ENCODE results near the gene PDE4C. TPM values are rescaled to one million over a fixed set of nuclear protein-coding genes. Genes with fewer than 3 reads are reported as not detected.
A peak's percentile ranks its signal among the peaks of the same experiment; 100 is the strongest.

Gene PDE4C
- total RNA-seq, 1 donor from 2014 or later = 2.1 TPM

GRCh38 chr19:18224525-18225354 lies 1.5 kb downstream of the PDE4C start:
- H3K36me3 ChIP-seq (ENCODE audit: control insufficient read depth in 3 of 3, insufficient read depth in 3 of 3, low read length in 3 of 3) = no peaks in the 10 kb centered on the region
- no peaks in the 10 kb centered on the region for H3K9me3 ChIP-seq (ENCODE audit: control insufficient read depth in 3 of 3, low read length in 3 of 3)
- H3K4me3 ChIP-seq (ENCODE audit: low read length in 3 of 3) = peak overlapping the region; percentile 79 to 81 (median 80)
- peaks cover 36 to 43% (median 38%) of the 10 kb centered on the region in 3 donors for H3K4me1 ChIP-seq (ENCODE audit: control insufficient read depth in 3 of 3, insufficient read depth in 3 of 3, low read length in 3 of 3)
- peaks cover 0 to 29% (median 20%) of the 10 kb centered on the region in 3 donors for H3K27me3 ChIP-seq (ENCODE audit: control insufficient read depth in 3 of 3, insufficient read depth in 3 of 3, low read length in 3 of 3)
- H3K27ac ChIP-seq (ENCODE audit: low read depth, low read length) = peak overlapping the region; percentile 87
- peak overlapping the region; percentile 57 to 79 (median 68) for H3K9ac ChIP-seq (ENCODE audit: low read depth in 1 of 3, low read length in 3 of 3)

- peaks cover 36 to 43% (median 38%) of the 10 kb centered on the region in 3 donors for H3K4me1 ChIP-seq (ENCODE audit: control insufficient read depth in 3 of 3, insufficient read depth in 3 of 3, low read length in 3 of 3)
- peak overlapping the region; percentile 32 for H3K27ac ChIP-seq (ENCODE audit: low read depth, low read length)
- H3K9ac ChIP-seq (ENCODE audit: low read depth in 1 of 3, low read length in 3 of 3) = peak overlapping the region; percentile 43 to 68 (median 63)
- no peaks in the 10 kb centered on the region for H3K36me3 ChIP-seq (ENCODE audit: control insufficient read depth in 3 of 3, insufficient read depth in 3 of 3, low read length in 3 of 3)
- peaks cover 0 to 29% (median 20%) of the 10 kb centered on the region in 3 donors for H3K27me3 ChIP-seq (ENCODE audit: control insufficient read depth in 3 of 3, insufficient read depth in 3 of 3, low read length in 3 of 3)
- H3K4me3 ChIP-seq (ENCODE audit: low read length in 3 of 3) = peak overlapping the region; percentile 79 to 81 (median 80)
- no peaks in the 10 kb centered on the region for H3K9me3 ChIP-seq (ENCODE audit: control insufficient read depth in 3 of 3, low read length in 3 of 3)
These were observed 2.2 kb downstream of the PDE4C start for GRCh38 chr19:18223860-18224524.

GRCh38 chr19:18221815-18222725 lies 4.2 kb downstream of the PDE4C start:
- Histone ChIP-seq H3K9ac (ENCODE audit: low read depth in 1 of 3, low read length in 3 of 3) (no peak overlapping the region), H3K27ac (ENCODE audit: low read depth, low read length) (no peak overlapping the region), H3K27me3 (ENCODE audit: control insufficient read depth in 3 of 3, insufficient read depth in 3 of 3, low read length in 3 of 3) (peaks cover 0 to 25% (median 20%) of the 10 kb centered on the region in 3 donors), H3K4me3 (ENCODE audit: low read length in 3 of 3) (no peak overlapping the region), H3K36me3 (ENCODE audit: control insufficient read depth in 3 of 3, insufficient read depth in 3 of 3, low read length in 3 of 3) (no peaks in the 10 kb centered on the region), H3K4me1 (ENCODE audit: control insufficient read depth in 3 of 3, insufficient read depth in 3 of 3, low read length in 3 of 3) (peaks cover 21 to 27% (median 22%) of the 10 kb centered on the region in 3 donors), H3K9me3 (ENCODE audit: control insufficient read depth in 3 of 3, low read length in 3 of 3) (no peaks in the 10 kb centered on the region)

- peaks cover 14 to 20% (median 16%) of the 10 kb centered on the region in 3 donors for H3K4me1 ChIP-seq (ENCODE audit: control insufficient read depth in 3 of 3, insufficient read depth in 3 of 3, low read length in 3 of 3)
- H3K4me3 ChIP-seq (ENCODE audit: low read length in 3 of 3) = no peak overlapping the region
- no peaks in the 10 kb centered on the region for H3K9me3 ChIP-seq (ENCODE audit: control insufficient read depth in 3 of 3, low read length in 3 of 3)
- H3K27ac ChIP-seq (ENCODE audit: low read depth, low read length) = no peak overlapping the region
- no peaks in the 10 kb centered on the region for H3K36me3 ChIP-seq (ENCODE audit: control insufficient read depth in 3 of 3, insufficient read depth in 3 of 3, low read length in 3 of 3)
- H3K9ac ChIP-seq (ENCODE audit: low read depth in 1 of 3, low read length in 3 of 3) = no peak overlapping the region
- H3K27me3 ChIP-seq (ENCODE audit: control insufficient read depth in 3 of 3, insufficient read depth in 3 of 3, low read length in 3 of 3) = peaks cover 0 to 21% (median 19%) of the 10 kb centered on the region in 3 donors
These were observed 5.5 kb downstream of the PDE4C start for GRCh38 chr19:18220632-18221275.

- no peak overlapping the region for H3K27ac ChIP-seq (ENCODE audit: low read depth, low read length)
- H3K9me3 ChIP-seq (ENCODE audit: control insufficient read depth in 3 of 3, low read length in 3 of 3) = no peaks in the 10 kb centered on the region
- no peaks in the 10 kb centered on the region for H3K36me3 ChIP-seq (ENCODE audit: control insufficient read depth in 3 of 3, insufficient read depth in 3 of 3, low read length in 3 of 3)
- peaks cover 0 to 16% (median 15%) of the 10 kb centered on the region in 3 donors for H3K27me3 ChIP-seq (ENCODE audit: control insufficient read depth in 3 of 3, insufficient read depth in 3 of 3, low read length in 3 of 3)
- H3K4me3 ChIP-seq (ENCODE audit: low read length in 3 of 3) = no peak overlapping the region
- no peak overlapping the region for H3K9ac ChIP-seq (ENCODE audit: low read depth in 1 of 3, low read length in 3 of 3)
- peaks cover 9 to 13% (median 10%) of the 10 kb centered on the region in 3 donors for H3K4me1 ChIP-seq (ENCODE audit: control insufficient read depth in 3 of 3, insufficient read depth in 3 of 3, low read length in 3 of 3)
These were observed 6.2 kb downstream of the PDE4C start for GRCh38 chr19:18219911-18220631.

- H3K4me1 ChIP-seq (ENCODE audit: control insufficient read depth in 3 of 3, insufficient read depth in 3 of 3, low read length in 3 of 3) = peaks cover 0 to under 1% (median 0%) of the 10 kb centered on the region in 3 donors
- H3K27me3 ChIP-seq (ENCODE audit: control insufficient read depth in 3 of 3, insufficient read depth in 3 of 3, low read length in 3 of 3) = peaks cover 0 to 13% (median 10%) of the 10 kb centered on the region in 3 donors
- no peaks in the 10 kb centered on the region for H3K9me3 ChIP-seq (ENCODE audit: control insufficient read depth in 3 of 3, low read length in 3 of 3)
- no peak overlapping the region for H3K4me3 ChIP-seq (ENCODE audit: low read length in 3 of 3)
- H3K27ac ChIP-seq (ENCODE audit: low read depth, low read length) = no peak overlapping the region
- H3K9ac ChIP-seq (ENCODE audit: low read depth in 1 of 3, low read length in 3 of 3) = no peak overlapping the region
- no peaks in the 10 kb centered on the region for H3K36me3 ChIP-seq (ENCODE audit: control insufficient read depth in 3 of 3, insufficient read depth in 3 of 3, low read length in 3 of 3)
These were observed 7.6 kb downstream of the PDE4C start for GRCh38 chr19:18218600-18218999.

- H3K9me3 ChIP-seq (ENCODE audit: control insufficient read depth in 3 of 3, low read length in 3 of 3) = no peaks in the 10 kb centered on the region
- H3K4me3 ChIP-seq (ENCODE audit: low read length in 3 of 3) = no peak overlapping the region
- H3K36me3 ChIP-seq (ENCODE audit: control insufficient read depth in 3 of 3, insufficient read depth in 3 of 3, low read length in 3 of 3) = no peaks in the 10 kb centered on the region
- H3K4me1 ChIP-seq (ENCODE audit: control insufficient read depth in 3 of 3, insufficient read depth in 3 of 3, low read length in 3 of 3) = no peaks in the 10 kb centered on the region
- H3K9ac ChIP-seq (ENCODE audit: low read depth in 1 of 3, low read length in 3 of 3) = no peak overlapping the region
- H3K27me3 ChIP-seq (ENCODE audit: control insufficient read depth in 3 of 3, insufficient read depth in 3 of 3, low read length in 3 of 3) = peaks cover 0 to 13% (median 10%) of the 10 kb centered on the region in 3 donors
- no peak overlapping the region for H3K27ac ChIP-seq (ENCODE audit: low read depth, low read length)
These were observed 8.1 kb downstream of the PDE4C start for GRCh38 chr19:18218159-18218558.

GRCh38 chr19:18216789-18217188 lies 9.4 kb downstream of the PDE4C start:
- peaks cover 0 to 8% (median 4%) of the 10 kb centered on the region in 3 donors for H3K27me3 ChIP-seq (ENCODE audit: control insufficient read depth in 3 of 3, insufficient read depth in 3 of 3, low read length in 3 of 3)
- no peak overlapping the region for H3K4me3 ChIP-seq (ENCODE audit: low read length in 3 of 3)
- no peak overlapping the region for H3K9ac ChIP-seq (ENCODE audit: low read depth in 1 of 3, low read length in 3 of 3)
- no peaks in the 10 kb centered on the region for H3K4me1 ChIP-seq (ENCODE audit: control insufficient read depth in 3 of 3, insufficient read depth in 3 of 3, low read length in 3 of 3)
- no peaks in the 10 kb centered on the region for H3K36me3 ChIP-seq (ENCODE audit: control insufficient read depth in 3 of 3, insufficient read depth in 3 of 3, low read length in 3 of 3)
- no peak overlapping the region for H3K27ac ChIP-seq (ENCODE audit: low read depth, low read length)
- no peaks in the 10 kb centered on the region for H3K9me3 ChIP-seq (ENCODE audit: control insufficient read depth in 3 of 3, low read length in 3 of 3)
